Activated T-cell treated with anti-CD3 and anti-CD28 coated beads for 24 hours (primary cell): ENCODE data around the gene GRID1.
"Not testable (repeated sequence)": the region's sequence is repeated elsewhere in the genome, so short reads cannot be mapped to it uniquely, and the experiment has no call there.

ENCODE experiments used
- DNase-seq: peaks from one replicate; pipeline ENCODE4 v3.0.0-alpha.2; 2020; ENCODE audit warnings: low read depth

GRID1 gene

GRCh38 chr10:86082556-86082955 lies 284.0 kb downstream of the GRID1 start:
- DNase-seq: no peak

DNA sequence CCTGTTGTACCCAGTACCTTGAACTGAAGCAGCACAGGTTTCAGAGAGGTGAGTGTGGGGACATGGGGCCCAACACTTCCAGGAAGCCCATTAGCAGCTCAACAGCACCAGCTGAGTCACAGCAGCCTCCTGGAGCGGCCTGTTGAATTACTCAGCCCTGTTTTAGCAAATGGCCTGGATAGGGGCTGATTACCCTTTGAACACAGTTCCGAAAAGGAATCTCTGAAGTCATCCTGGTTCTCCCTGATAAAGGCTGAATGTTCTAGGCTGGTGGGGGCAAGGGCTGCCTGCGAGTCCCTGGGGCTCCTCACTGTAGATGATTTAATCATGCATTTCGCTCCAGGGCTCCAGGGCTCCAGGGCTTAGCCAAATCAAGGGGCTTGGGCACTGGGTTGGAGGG lies 287.5 kb downstream of the GRID1 start:
- DNase-seq: no peak

DNA sequence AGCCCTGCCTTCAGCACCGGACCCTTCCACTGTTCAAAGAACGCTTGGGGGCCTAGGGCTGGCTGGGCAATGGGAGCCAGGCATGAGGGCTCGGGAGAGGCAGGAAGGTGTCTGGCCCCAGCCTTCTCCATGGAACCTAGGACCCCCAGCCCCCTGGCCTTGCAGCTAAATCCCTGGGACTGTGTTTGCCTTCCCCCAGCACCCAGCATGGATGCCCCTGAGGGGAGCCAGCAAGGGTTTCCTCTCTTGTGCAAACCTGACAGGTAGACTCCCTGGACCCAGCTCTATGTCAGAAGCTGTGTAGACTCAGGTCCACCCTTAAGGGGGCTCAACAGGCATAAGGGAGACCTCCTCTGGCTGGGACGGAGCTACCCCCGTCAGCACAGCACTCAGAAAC lies 288.0 kb downstream of the GRID1 start:
- no peak for DNase-seq

- DNase-seq: no peak
These were observed 288.5 kb downstream of the GRID1 start for GRCh38 chr10:86077871-86078638.

DNA sequence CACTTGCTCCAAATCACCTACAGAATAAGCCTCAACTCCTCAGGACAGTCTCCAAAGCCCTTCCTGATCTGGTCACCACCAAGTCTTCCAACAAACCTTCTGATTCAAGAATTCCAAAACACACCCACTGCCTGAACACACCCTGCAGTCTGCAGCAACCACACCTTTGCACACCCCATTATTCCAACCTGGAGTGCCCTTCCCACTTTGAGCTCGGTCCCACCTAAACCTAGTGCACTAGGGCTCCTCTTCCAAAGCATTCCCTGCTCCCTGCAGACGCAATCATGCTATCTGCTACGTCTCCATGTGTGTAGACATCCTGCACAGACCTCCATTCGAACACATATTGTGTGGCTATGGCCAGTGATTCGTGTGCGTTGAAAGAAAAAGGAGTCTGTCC lies 289.3 kb downstream of the GRID1 start:
- no peak for DNase-seq

DNA sequence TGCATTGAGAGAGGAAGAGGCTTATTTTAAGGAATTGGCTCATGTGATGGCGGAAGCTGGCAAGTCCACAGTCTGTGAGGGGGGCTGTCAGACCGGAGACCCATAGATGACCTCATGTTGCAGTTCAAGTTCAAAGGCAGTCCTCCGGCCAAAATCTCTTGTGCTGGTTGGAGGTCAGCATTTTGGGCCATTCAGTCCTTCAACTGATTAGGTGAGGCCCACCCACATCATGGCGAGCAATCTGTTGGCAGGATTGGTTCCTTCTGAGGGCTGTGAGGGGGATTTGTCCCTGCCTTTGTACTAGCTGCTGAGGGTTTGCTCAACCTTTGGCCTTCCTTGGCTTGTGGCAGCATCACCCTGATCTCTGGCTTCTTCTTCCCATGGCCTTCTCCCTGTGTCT lies 290.1 kb downstream of the GRID1 start:
- not testable (repeated sequence) for DNase-seq

- no peak for DNase-seq
These were observed 291.1 kb downstream of the GRID1 start for GRCh38 chr10:86075512-86075911.

- no peak for DNase-seq
These were observed 292.3 kb downstream of the GRID1 start for GRCh38 chr10:86074294-86074693.

- DNase-seq: no peak
These were observed 293.2 kb downstream of the GRID1 start for GRCh38 chr10:86073199-86073977.

DNA sequence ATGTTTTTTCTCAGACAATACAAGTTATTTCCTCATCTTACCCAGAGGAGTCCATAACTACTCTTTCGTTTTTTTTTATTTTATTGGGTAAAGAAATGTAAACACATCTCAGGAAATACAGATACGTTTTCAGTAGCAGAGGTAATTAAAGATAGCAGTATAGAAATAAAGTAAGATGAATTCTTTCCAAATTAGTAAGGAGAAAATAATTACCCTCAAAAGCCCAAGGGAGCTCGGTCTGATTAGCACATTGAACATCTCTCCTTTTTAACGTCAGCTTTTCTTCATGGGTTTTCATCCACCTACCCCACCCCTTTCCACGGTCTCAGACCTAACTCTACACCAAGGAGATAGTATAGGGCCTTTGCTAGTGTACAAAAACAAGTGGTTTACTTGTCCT lies 294.2 kb downstream of the GRID1 start:
- DNase-seq: no peak

GRCh38 chr10:86071758-86072157 lies 294.8 kb downstream of the GRID1 start:
- no peak for DNase-seq

DNA sequence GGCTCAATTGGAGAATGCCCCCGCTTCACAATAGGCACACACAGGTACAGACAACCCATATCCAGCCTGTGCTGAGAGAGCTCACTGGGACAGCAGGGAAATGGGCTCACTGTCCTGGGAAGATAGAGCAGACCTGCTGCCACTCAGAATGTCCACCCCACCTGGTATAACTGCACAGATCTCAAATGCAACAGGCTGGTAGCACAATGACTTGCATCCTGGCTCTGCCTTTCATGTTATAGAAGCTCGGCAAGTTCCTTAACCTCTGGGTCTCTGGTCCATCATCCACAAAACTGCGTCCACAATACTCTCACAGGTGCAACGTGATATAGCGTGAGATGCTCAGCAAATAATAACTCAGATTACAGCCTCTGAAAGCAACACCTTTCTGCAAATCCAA lies 295.4 kb downstream of the GRID1 start:
- no peak for DNase-seq

DNA sequence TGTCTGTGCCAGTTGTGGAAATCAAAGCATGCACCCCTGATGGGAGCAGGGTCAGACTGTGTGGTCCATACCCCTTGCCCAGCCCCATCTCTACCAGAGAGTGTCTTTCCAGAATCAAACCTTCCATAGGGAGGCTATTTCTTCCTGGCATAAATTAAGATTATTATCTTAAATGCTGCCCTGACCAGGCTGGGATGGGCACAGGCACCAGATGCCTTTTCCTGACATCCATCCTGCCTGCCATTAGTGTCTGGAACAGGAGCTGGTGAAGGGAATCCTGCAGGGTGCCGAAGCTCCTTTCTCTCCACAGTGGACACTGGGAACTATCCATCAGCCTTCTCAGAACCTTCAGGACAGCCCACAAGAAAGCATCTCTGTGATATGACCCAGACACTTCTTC lies 296.3 kb downstream of the GRID1 start:
- DNase-seq: no peak

DNA sequence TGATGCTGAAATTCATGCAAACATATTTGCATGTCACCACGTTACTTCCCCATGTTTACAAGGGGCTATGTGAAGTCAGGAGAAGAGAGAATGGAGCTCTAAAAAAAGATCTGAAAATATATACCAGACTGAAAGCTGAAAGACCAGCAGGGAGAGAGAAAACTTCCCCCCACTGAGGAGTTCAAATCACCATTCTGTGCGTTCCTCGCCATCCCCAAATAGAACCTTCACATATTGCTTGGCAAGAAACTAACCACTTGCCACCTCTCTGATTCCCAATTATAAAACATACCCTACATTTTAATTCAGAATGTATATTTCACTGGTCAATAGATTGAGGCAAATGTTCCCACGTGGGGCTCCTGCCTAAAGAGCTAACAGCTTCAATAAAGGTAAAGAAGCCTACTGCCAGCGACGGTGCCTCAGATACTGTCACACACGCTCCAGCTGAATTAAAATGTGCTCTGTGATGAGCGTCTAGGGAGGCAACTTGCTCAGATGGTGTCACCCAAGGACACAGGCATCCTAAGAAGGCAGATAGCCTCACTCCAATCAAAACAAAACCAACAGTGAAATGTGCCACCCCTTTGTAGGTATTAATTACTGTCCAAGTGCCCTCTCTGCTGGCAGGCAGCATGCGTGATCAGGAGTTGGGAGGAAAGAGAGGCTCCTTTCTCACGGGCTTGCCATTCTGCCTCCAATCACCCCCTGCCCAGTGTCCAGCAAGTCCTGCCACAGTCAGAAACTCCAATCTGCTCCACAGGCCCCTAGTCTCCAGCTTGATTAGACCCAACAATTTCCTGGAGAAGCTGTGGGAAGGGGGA lies 298.2 kb downstream of the GRID1 start:
- DNase-seq: no peak

DNA sequence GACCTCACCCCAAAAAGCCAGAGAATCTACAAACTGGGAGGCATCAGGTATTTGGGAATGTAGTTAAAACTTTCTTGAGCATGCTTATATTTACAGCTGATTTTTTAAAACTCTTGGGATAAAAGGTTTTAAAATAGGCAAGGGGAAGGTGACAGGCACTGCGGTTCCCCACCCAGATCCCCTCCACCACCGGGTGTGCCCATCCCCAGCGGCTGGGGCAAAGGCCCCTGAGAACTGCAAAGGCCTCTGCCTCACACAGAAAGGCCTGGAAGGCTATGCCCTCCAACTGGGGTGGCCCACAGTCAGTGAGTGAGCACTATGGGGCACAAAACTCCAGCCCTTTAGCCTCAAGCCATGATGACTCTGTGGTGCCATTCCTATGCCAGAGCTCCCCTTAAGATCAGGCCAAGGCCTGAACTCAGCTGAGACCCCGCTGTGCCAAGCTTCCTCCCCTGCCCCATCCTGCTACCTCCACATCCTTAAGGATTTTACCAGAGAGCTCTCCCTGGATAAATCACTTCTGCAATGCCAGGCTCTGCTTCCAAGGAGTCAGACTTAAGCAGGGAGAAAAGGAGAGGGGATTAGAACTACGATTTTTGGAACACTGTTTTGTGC lies 299.1 kb downstream of the GRID1 start:
- no peak for DNase-seq

DNA sequence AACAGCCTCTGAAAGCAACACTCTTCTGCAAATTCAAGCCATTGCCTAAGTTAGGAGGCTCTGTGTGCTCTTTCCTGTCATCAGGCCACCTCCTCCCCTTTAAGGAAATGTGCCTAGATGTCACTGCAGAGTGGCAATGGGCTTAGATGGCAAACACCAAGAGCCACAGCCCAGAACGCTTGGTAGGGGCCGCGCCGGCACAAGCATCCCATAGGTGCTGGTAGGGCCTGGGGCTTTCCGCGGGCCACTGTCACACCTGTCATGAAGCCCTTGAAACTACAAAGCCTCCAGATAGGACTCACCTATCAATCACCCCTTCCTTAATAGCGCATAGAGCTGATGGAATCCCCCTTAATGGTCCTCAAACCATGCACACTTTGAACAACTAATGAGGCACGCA lies 299.9 kb downstream of the GRID1 start:
- no peak for DNase-seq

- no peak for DNase-seq
These were observed 300.8 kb downstream of the GRID1 start for GRCh38 chr10:86065711-86066251.

DNA sequence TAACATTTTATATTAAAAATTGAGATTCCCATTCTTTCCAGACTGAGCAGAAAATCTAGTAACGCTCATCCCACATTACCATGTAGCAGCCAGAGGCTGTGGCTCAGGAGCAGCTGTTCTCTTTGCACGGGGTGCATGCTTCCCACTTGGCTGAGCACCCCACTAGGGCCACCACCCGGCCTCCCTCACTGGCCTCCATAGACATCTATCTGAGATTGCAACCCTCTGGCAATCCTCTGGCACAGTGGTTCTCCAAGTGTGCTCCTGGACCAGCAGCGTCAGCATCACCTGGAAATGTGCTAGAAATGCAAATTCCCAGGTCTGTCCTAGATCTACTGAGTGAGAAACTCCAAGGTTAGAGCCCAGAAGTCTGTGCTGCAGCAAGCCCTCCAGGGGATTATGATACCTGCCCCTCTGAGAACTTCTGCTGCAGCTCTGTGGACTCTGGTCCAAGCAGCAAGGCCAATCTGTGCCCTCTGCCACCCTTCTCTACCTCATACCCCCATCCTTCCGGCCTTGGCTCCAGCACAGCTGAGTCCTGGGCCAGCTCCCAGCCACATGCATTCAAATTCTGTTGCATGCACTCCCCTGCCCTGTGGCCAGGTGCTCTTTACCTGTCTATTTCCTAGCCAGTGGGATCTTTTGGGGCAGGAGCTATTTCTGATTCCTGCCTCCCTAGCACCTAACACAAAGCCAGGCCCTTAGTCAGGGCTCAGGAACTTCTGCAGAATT lies 301.5 kb downstream of the GRID1 start:
- DNase-seq: no peak

DNA sequence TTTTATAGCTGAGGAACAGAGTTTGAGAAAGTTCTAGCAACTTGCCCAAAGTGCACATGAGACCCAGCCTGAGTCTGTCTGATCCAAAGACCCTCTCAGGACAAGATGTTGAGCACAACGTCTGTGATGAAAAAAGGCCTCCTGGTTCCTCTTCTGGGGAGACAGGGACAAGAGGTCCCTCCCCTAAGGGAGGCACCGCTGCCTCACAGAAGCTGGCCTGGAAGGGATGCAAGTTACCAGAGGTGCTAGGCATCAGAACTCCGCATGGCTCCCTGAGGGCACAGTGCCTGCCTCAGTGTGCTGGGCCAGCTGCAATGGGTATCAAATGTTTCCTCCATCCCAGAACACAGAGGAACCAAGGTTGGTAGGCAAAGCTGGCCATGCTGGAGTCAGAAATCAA lies 302.4 kb downstream of the GRID1 start:
- DNase-seq: no peak

- DNase-seq: no peak
These were observed 303.3 kb downstream of the GRID1 start for GRCh38 chr10:86063341-86063740.

GRCh38 chr10:86062647-86063145 lies 303.9 kb downstream of the GRID1 start:
- DNase-seq: no peak
